Left renal cortex interstitium (tissue), 4 donors: ENCODE measurements around the gene PARP14. TPM values are rescaled to one million over a fixed set of nuclear protein-coding genes. Genes with fewer than 3 reads are reported as not detected.

Experiments
- DNase-seq, 4 donors: peaks; one replicate each; pipeline ENCODE4 v3.0.0-alpha.2; 2013; ENCODE audit warnings: low read depth in 4 of 4, low spot score in 2 of 4, missing footprints in 1 of 4
- polyA plus RNA-seq, 4 donors: library from polyadenylated mRNA; unstranded; fragments of 120-200 nt; gene quantifications; one replicate each; pipeline ENCODE4 v1.2.1, GENCODE V29; 2013; ENCODE audit not compliant: insufficient read length in 4 of 4

PARP14 gene
- polyA plus RNA-seq, 4 donors = 19.1 to 29.6 (median 26.6) TPM

DNA sequence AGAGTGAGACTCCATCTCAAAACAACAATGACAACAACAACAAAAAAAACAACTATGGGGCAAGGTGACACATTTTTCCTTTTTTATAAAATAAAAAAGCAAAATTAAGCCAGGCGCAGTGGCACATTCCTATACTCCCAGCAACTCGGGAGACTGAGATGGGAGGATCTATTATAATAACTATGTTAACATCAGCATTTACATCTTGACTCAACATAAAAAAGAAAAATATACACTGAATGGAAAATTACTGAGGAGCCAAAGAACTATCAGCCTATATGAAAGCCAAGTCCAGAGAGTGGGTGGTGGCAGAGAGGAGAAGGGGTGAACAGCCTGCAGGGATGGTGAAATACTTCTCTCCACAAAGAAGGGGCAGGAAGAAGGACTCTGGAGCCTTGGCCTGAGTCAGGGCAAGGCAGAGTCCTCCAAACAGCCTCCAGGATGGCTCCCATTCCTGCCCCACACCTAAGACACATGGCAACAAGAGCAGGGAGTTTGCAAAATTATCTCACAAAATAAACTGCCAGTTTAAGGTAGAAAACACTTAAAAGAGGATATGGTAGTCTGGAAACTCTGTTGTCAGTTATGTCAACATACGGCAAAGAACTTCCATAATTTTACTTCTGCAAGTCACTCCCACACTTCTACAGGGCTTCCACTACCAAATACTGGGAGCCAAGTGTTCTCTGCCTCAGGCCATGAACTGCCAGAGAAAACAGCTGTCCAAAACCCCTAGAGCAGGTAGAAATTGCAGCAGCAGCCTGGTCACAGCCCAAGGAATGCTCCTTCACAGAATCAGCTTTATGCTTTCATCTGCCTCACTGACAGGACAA lies 87.1 kb downstream of the PARP14 start:
- no peak for DNase-seq

DNA sequence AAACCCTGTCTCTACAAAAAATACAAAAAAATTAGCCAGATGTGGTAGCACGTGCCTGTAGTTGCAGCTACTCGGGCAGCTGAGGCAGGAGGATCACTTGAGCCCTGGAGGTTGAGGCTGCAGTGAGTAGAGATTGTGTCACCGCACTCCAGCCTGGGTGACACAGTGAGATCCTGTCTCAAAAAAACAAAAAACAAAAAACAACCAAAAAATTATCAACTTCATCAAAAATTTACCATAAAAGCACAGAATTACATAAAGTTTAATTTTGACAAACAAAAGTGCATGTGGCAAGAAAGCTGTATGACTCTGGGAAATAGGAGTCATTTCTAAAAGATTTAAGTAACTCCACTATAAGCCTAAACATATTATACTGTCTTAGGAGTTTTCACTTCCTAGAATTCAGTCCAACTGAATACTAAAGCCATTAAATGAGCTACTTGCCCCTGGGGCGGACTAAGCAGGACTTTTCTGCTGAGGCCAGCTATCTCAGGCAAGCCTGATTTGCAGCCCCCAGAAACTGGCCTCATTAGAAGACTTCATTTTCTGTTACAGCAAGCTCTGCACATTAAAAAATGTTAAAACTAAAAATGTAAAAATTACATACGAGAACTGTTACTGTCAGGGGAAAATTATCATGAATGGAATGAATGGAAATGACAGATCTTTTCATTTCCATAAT lies 90.0 kb downstream of the PARP14 start:
- DNase-seq = no peak

DNA sequence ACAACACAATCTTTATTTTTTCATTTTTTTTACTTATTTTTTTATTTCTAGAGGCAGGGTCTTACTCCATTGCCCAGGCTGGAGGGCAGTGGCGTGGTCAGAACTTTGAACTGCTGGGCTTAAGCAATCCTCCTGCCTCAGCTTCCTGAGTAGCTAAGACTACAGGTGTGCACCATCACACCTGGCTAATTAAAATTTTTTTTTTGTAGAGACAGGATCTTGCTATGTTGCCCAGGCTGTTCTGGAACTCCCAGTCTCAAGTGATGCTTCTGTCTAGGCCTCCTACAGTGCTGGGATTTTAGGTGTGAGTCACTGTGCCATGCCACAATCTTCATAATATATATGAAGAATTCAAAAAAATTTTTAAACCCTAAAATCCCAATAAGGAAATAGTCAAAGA lies 92.2 kb downstream of the PARP14 start:
- DNase-seq = no peak

DNA sequence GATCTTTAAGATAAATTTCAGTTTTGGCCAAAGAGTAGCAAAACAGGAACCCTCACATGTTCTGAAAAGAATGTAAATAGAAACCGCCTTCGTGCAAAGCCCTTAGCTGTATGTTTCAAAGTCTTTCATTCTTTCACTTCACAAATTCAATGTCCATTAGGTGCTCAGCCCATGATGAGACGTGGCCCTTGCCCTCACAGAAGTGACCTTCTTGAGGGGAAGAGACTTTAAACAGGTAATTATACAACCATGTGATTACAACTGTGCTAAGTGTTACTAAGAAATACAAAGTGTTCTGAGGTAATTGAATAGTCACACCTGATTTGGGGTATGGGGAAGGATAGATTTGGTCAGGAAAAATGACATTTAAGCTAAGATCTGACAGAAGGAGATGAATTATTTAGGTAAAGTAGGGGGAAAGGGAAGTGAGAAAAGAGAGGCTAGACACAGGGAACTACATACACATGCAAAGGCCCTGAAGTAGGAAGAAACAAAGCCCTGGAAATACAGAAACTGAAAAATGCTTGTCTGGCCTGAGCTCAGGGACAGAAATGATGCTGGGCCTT lies 93.4 kb downstream of the PARP14 start:
- no peak for DNase-seq

DNA sequence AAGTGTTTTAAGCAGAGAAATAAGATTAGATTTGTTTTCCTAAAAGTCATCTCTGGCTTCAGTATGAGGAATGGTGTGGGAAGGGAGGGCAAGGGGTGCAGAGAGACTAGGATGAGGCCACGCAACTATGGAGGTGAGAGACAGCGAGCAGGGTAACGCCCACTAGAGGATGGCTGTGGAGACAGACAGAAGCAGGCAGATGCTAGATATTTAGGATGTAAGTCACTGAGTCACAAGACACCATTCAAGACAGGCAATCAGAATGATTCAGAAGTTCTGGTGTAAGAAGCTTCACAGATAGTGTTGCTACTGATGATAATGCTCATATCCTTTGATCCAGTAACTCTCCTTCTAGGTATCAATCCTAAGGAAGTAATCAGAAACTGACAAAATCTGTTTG lies 93.9 kb downstream of the PARP14 start:
- DNase-seq = no peak

DNA sequence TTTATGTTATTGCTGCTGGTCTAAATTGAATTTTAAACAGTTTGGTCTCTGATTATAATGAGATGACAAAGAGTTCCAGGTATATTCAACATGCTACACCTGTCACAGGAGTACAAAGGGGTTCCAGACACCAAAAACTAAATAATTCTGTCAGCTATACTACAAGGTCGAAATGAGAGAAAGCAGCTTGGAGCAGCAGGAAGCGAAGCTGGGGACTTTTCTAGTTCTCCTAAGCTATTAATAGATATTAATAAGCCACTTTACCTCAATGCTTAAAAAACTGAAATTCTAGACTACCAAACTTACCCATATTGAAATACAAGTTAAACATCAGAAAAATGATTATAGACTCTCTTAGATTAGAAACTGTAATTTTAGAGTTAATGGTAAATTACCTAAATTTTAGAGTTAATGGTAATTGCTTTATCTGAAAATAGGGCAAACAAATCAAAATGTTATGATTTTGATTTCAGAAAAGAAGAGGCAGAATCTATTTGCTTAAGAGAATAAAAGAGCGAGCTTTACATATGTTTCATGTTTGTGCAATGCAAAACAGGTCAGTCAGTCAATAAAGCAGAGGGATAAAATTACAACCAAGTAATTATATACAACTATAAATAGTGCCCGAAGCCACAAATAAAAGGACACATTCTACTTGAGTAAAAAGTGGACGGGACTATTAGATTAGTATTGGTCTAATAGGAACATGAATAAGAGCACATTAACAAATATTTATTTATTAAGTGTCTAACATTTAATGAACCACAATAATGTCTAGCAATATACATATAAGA lies 96.2 kb downstream of the PARP14 start:
- DNase-seq = no peak

DNA sequence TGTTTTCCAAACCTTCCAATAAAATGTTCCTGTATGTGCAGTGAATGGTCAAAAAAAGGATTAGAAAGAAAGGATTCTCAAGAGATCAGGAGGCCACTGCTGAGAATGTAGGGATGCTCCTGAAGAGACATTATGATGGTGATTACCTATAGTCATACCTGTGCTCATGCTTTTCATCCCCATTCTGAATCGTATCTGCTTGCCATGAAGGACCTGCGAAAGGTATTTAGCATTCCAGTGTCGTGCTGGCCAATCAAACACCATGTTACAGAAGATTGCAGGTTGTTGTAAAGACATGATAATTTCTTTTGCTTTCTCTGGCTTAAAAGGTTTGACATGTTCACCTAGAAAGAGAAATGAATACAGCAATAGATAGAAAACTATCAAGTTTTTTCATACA lies 96.9 kb downstream of the PARP14 start:
- no peak for DNase-seq

Other genes starting within 250 kb of the PARP14 start
- gene KPNA1, start 165.9 kb upstream of the PARP14 start, polyA plus RNA-seq = 10 to 100 TPM; 41.3 to 50.4 (median 48.9) TPM
- 10 to 100 TPM; 14.5 to 18.6 (median 15.2) TPM for gene PARP9, start 116.5 kb upstream of the PARP14 start, polyA plus RNA-seq
- gene DTX3L, start 116.5 kb upstream of the PARP14 start, polyA plus RNA-seq = 10 to 100 TPM; 12.9 to 13.8 (median 13.4) TPM
- under 1 TPM; 0.06 to 0.46 (median 0.30) TPM for gene PARP15, start 103.2 kb upstream of the PARP14 start, polyA plus RNA-seq
- gene HSPBAP1, start 113.0 kb downstream of the PARP14 start, polyA plus RNA-seq = 10 to 100 TPM; 10.0 to 17.3 (median 13.2) TPM
- 10 to 100 TPM; 13.9 to 14.9 (median 14.7) TPM for gene SLC49A4, start 114.2 kb downstream of the PARP14 start, polyA plus RNA-seq